K562 treated with DMSO at 1 percent for 4 hours (cell line): ENCODE results near the gene ARRDC1. TPM values are rescaled to one million over a fixed set of nuclear protein-coding genes. Genes with fewer than 3 reads are reported as not detected.

ENCODE experiments used
- total RNA-seq: library from RNA; unstranded; fragments of 300-600 nt; gene quantifications from 2 replicates; pipeline ENCODE4 v1.2.3, GENCODE V29; 2022; ENCODE audit not compliant: insufficient read depth

The ARRDC1 gene
- 41.8 and 47.8 TPM in 2 replicates for total RNA-seq

GRCh38 chr9:137605121-137606004 is at the start of gene ARRDC1:
Gene ARRDC1 (plus strand): TSS chr9:137605686. CDS start chr9:137605718, 32 bp downstream.

GRCh38 chr9:137578518-137579258 is 26.8 kb upstream of the ARRDC1 start, which contains the start of gene DPH7:
Gene DPH7 (minus strand): TSS chr9:137578925. CDS start chr9:137578777, 148 bp downstream.

GRCh38 chr9:137590469-137591383 is 14.8 kb upstream of the ARRDC1 start, which contains the start of gene ZMYND19:
Gene ZMYND19 (minus strand): TSS chr9:137590512. CDS start chr9:137590263, 249 bp downstream.

GRCh38 chr9:137618105-137619067 is 12.9 kb downstream of the ARRDC1 start, which contains the start of gene EHMT1:
Gene EHMT1 (plus strand): TSS chr9:137619005. CDS start chr9:137619029, 24 bp downstream.

Other genes with a start within 250 kb of the ARRDC1 start
- gene EXD3, start 182.5 kb upstream of the ARRDC1 start, total RNA-seq = 9.8 TPM in 2 replicates
- gene NOXA1, start 182.3 kb upstream of the ARRDC1 start, total RNA-seq = 1.1 and 1.8 TPM in 2 replicates
- gene ENTPD8, start 164.3 kb upstream of the ARRDC1 start, total RNA-seq = not detected in 2 replicates
- 52.0 and 53.0 TPM in 2 replicates for gene NSMF, start 146.4 kb upstream of the ARRDC1 start, total RNA-seq
- 0.42 and 0.91 TPM in 2 replicates for gene PNPLA7, start 55.3 kb upstream of the ARRDC1 start, total RNA-seq
- 86.9 and 93.0 TPM in 2 replicates for gene MRPL41, start 53.8 kb upstream of the ARRDC1 start, total RNA-seq
- 18.6 and 34.0 TPM in 2 replicates for gene DPH7, start 26.8 kb upstream of the ARRDC1 start, total RNA-seq
- 40.2 and 46.6 TPM in 2 replicates for gene ZMYND19, start 15.2 kb upstream of the ARRDC1 start, total RNA-seq
- 43.7 and 55.4 TPM in 2 replicates for gene EHMT1, start 13.3 kb downstream of the ARRDC1 start, total RNA-seq